NT2/D1 (cell line): ENCODE results near the gene MAGI2.

Experiments
- SUZ12 ChIP-seq: IDR thresholded peaks from 2 replicates; pipeline ENCODE4 v1.6.1; 2011; ENCODE audit not compliant: insufficient read length, insufficient read depth; ENCODE audit errors: extremely low read depth
- YY1 ChIP-seq: IDR thresholded peaks from 2 replicates; pipeline ENCODE4 v1.6.1; 2011; ENCODE audit not compliant: insufficient read length, insufficient read depth
- ZNF274 ChIP-seq: IDR thresholded peaks from 2 replicates; pipeline ENCODE4 v1.6.1; 2011; ENCODE audit warnings: mild to moderate bottlenecking, low read depth, low read length

DNA sequence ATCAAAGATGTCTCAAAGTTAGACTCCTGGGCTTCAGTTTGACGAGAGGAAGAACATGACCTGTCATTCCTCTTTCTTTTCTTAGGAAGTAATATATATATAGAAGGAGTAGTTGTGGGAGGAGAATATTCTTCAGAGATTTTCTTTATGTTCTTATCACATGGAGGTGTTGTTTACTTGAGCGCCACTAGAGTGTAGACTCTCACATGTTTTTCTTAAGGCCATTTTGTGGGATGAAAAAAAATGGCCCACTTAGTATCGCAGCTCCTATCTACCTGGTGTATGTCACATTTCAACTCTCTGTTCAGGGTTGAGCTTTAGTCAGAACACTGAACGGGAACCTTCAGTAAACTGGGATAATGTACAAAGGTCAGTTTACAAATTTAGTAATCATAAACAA is 1009.7 kb downstream of the MAGI2 start:
- no peak for TF ChIP-seq YY1
- TF ChIP-seq ZNF274 = no peak
- no peak for TF ChIP-seq SUZ12
